Mucosa of descending colon (tissue), 3 donors: ENCODE data around the gene ST6GALNAC3. TPM values are rescaled to one million over a fixed set of nuclear protein-coding genes. Genes with fewer than 3 reads are reported as not detected.

ENCODE experiments used
- ATAC-seq: fragments of 200-7000 bp; cut with Tn5 transposase; one replicate; pipeline ENCODE4 v1.9.1; 2020; ENCODE audit warnings: mild to moderate bottlenecking, moderate library complexity
- DNase-seq, 3 donors: peaks; one replicate each; pipeline ENCODE4 v3.0.0-alpha.2; 2020
- H3K36me3 ChIP-seq: fragments of 200-600 bp; one replicate; pipeline ENCODE4 v1.8.0; 2021; ENCODE audit warnings: low read depth, mild to moderate bottlenecking
- H3K4me1 ChIP-seq: fragments of 200-600 bp; one replicate; pipeline ENCODE4 v1.8.0; 2021; ENCODE audit warnings: low read depth, mild to moderate bottlenecking
- H3K4me3 ChIP-seq: fragments of 200-600 bp; one replicate; pipeline ENCODE4 v1.8.0; 2021; ENCODE audit warnings: mild to moderate bottlenecking
- H3K9me3 ChIP-seq: fragments of 200-600 bp; one replicate; pipeline ENCODE4 v1.8.0; 2021; ENCODE audit warnings: mild to moderate bottlenecking
- intact Hi-C, 2 donors: fragments of 100-400 bp; cut with DNase I in 1 of 2; cut with micrococcal nuclease in 1 of 2; formaldehyde crosslinking; loops; one replicate each; pipeline versions ENCODE4 v1.11.0 to v1.11.1; 2022; cut with DNase I, micrococcal nuclease
- total RNA-seq, 3 donors: library from RNA; stranded (reverse); fragmentation: NEBNext Ultra II Directional in 2 of 3; extraction: Animal tissue kit (Norgen Biotek cat#: 25700) in 2 of 3; gene quantifications; one replicate each; pipeline versions ENCODE4 v1.2.1 to v1.2.4, GENCODE V29; 2021 to 2023
- TF ChIP-seq, protein P1 (sequence below): fragments of 200-600 bp; IDR thresholded peaks from one replicate; pipeline ENCODE4 v1.8.0; 2022; ENCODE audit warnings: antibody characterized with exemption, mild to moderate bottlenecking
- donor health status: DM: no; HTN: no; CAD: no; lungs with moderate emphysema.
- donor health status: DM: no; HTN: no; CAD: no.
- donor health status: DM: no; HTN: yes; CAD: no.

Gene ST6GALNAC3
- total RNA-seq, 3 donors from 2014 or later = 5.4 to 9.0 (median 6.7) TPM

DNA sequence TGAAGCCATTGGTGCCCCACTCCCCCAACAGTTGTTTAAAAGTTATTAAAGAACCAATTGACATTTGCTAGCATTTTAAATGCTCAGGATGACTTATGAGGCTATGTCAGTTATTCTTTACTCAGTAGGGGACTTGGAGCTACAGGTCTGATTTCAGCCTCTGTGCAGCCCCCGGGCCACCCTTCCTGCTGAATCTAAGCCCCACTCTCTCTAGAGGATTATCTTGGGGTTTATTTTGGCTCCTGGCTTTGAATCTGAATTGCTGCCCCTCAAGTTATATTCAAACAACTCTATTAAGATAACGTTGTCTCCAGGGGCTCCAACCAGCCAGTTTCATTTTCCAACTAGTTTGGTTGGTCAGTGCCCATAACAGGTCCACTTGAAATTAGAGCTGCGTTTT is 135.1 kb downstream of the ST6GALNAC3 start:
- Histone ChIP-seq H3K36me3 (no peaks in the 10 kb centered on the region), H3K4me3 (no peak overlapping the region), H3K9me3 (no peaks in the 10 kb centered on the region), H3K4me1 (no peaks in the 10 kb centered on the region)
- no peak for ATAC-seq
- no peak for DNase-seq
- TF ChIP-seq, protein P1, sequence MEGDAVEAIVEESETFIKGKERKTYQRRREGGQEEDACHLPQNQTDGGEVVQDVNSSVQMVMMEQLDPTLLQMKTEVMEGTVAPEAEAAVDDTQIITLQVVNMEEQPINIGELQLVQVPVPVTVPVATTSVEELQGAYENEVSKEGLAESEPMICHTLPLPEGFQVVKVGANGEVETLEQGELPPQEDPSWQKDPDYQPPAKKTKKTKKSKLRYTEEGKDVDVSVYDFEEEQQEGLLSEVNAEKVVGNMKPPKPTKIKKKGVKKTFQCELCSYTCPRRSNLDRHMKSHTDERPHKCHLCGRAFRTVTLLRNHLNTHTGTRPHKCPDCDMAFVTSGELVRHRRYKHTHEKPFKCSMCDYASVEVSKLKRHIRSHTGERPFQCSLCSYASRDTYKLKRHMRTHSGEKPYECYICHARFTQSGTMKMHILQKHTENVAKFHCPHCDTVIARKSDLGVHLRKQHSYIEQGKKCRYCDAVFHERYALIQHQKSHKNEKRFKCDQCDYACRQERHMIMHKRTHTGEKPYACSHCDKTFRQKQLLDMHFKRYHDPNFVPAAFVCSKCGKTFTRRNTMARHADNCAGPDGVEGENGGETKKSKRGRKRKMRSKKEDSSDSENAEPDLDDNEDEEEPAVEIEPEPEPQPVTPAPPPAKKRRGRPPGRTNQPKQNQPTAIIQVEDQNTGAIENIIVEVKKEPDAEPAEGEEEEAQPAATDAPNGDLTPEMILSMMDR = no peak
- intact Hi-C loops = no loop called here

DNA sequence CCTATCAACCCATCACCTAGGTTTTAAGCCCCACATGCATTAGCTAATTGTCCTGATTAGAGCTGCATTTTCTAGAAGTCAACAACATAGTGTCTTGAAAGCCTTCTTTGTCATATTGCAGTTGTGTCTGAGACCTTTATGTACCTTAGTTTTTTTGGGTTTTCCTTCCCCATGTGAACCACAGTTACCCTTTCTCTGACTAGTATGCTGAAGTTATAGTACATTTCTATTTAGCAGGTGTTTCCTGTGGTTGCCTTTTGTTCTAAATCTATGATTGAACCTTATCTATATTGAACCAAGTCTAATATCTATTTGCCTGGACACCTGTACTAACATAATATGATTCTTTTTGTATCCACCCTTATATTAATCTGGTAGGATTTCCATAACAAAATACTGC is 135.6 kb downstream of the ST6GALNAC3 start:
- H3K9me3 ChIP-seq = no peaks in the 10 kb centered on the region
- ATAC-seq = no peak
- H3K4me3 ChIP-seq = no peak overlapping the region
- intact Hi-C loops = no loop called here
- no peaks in the 10 kb centered on the region for H3K36me3 ChIP-seq
- DNase-seq = no peak
- H3K4me1 ChIP-seq = no peaks in the 10 kb centered on the region
- TF ChIP-seq, protein P1 = no peak

GRCh38 chr1:76218888-76219287 is 144.3 kb downstream of the ST6GALNAC3 start:
- Histone ChIP-seq H3K4me3 (no peak overlapping the region), H3K4me1 (no peaks in the 10 kb centered on the region), H3K36me3 (no peaks in the 10 kb centered on the region), H3K9me3 (no peaks in the 10 kb centered on the region)
- ATAC-seq (no peak), DNase-seq (no peak)
- intact Hi-C loops = no loop called here
- TF ChIP-seq, protein P1 = no peak

DNA sequence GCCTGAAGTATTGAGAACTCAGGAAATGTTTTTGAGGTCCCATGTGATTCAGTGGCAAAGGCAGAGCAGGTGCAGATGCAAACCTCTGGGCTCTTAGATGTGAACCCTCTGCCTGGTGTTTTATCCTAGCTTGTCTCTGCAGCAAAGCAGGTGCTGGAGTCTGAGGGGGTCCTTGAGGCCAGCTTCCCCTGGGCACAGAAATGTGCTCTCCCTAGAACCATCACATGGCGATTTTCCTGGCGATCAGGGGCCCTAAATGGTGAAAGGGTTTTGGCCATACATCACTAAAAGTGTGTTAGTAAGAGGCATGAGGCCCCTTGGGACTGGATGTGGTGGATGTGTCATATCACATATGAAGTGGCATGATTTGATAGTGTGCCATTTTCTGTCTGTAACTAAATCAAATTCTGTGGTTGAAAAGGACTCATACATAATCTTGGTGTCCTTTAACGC is 144.8 kb downstream of the ST6GALNAC3 start:
- no peaks in the 10 kb centered on the region for H3K36me3 ChIP-seq
- H3K4me3 ChIP-seq = no peak overlapping the region
- DNase-seq (no peak), ATAC-seq (no peak)
- H3K4me1 ChIP-seq = no peaks in the 10 kb centered on the region
- no peaks in the 10 kb centered on the region for H3K9me3 ChIP-seq
- TF ChIP-seq, protein P1 = no peak
- intact Hi-C loops = no loop called here

- no peak for DNase-seq
These were observed 150.2 kb downstream of the ST6GALNAC3 start for GRCh38 chr1:76224752-76225151.

More at GRCh38 chr1:76224752-76225151, 150.2 kb downstream of the ST6GALNAC3 start:
- H3K9me3 ChIP-seq = no peaks in the 10 kb centered on the region
- H3K36me3 ChIP-seq = no peaks in the 10 kb centered on the region
- H3K4me1 ChIP-seq = no peaks in the 10 kb centered on the region
- no peak overlapping the region for H3K4me3 ChIP-seq
- TF ChIP-seq, protein P1 = no peak
- no peak for ATAC-seq
- intact Hi-C loops = no loop called here
